GM12874 (cell line): ENCODE measurements around the gene GOLGA5.

Experiments
- CTCF ChIP-seq: IDR thresholded peaks from 2 replicates; pipeline ENCODE4 v1.5.1; 2011; ENCODE audit warnings: low read depth, mild to moderate bottlenecking, control low read depth, low read length, moderate library complexity; ENCODE audit not compliant: insufficient read depth

The GOLGA5 gene

DNA sequence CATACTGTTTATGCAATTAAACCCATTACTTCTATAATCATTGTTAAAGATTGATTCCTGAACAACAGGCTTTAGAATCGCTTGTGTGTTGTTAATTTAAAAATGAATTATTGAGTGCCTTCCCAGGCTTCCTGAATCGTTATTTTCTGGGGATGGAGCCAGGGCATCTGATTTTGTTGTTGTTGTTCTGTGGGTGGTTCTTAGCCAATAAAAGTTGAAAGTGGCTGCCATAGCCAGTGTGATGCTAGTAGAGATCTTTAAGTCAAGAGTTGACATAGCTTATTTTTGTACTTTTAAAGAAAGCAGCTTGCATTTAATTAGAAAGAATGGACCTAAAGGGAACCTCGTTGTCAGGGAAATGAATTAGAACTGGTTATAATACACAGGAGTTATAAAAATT lies 6.4 kb downstream of the GOLGA5 start:
- TF ChIP-seq CTCF, result no peak

- TF ChIP-seq CTCF, result no peak
These were observed 7.8 kb downstream of the GOLGA5 start for GRCh38 chr14:92801917-92802316.

DNA sequence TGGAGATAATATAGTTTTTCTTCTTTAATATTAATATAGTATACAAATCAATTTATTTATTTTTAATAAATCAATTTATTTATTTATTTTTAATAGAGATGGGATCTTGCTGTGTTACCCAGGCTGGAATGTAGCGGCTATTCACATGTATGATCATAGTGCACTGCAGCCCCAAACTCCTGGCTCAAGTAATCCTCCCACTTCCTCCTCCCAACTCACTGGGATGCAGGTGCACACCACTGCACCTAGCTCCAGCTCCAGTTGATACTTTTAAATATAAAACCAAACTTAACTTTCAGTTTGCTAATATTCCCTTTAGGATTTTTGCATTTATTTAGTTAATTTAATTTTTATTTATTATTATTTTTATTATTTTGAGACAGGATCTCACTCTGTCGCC lies 8.6 kb downstream of the GOLGA5 start:
- no peak for TF ChIP-seq CTCF

GRCh38 chr14:92813201-92813600 lies 19.1 kb downstream of the GOLGA5 start:
- no peak for TF ChIP-seq CTCF

GRCh38 chr14:92819011-92819597 lies 25.0 kb downstream of the GOLGA5 start:
- no peak for TF ChIP-seq CTCF

DNA sequence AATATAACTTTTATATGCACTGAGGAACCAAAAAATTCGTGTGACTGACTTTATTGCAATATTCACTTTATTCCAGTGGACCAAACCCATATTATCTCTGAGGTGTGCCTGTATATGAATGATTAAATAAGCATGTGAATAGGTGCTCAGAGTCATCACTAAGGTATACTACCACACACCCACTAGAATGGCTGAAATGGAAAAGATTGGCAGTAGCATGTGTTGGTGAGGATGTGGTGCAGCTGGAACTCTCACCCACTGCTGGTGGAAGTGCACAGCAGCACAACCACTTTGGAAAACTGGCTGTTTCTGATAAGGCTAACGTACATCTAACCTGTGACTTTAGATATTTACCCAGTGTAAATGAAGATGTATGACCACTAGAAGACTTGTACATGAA lies 36.8 kb downstream of the GOLGA5 start:
- TF ChIP-seq CTCF, result no peak

GRCh38 chr14:92832137-92832700 lies 38.1 kb downstream of the GOLGA5 start:
- no peak for TF ChIP-seq CTCF

DNA sequence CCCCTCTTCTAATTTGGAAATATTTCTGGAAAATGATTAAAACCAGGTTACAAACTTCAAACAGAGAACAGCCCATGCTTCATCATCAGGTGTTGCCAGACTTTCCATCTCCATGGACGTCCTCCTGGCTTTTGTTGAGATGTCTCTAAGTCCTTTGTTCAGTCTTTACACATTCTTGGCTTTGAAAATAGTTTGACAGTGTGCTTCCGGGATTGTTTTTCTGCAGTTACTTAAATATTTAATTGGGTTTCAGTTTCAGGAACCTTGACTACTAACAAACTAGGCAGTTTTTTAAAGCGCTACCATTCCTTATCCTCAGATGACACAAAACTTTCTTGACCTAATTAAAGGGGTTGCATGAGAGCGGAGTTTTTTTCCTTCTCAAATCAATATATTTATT lies 47.8 kb downstream of the GOLGA5 start:
- TF ChIP-seq CTCF, result no peak
